Measurements from ENCODE around the gene FAM131C.

GRCh38 chr1:16109571-16109970 is 36.1 kb upstream of the FAM131C start:
- TF ChIP-seq CTCF (IDR thresholded peaks at IDR 0.05) (no peak), POLR2A (IDR thresholded peaks at IDR 0.05) (no peak), POLR2AphosphoS5 (IDR thresholded peaks at IDR 0.05) (no peak)

Measured in prostate gland (tissue), 2 donors.